ENCODE measurements around the gene CYB5D1.
"Not testable (repeated sequence)": the region's sequence is repeated elsewhere in the genome, so short reads cannot be mapped to it uniquely, and the experiment has no call there.

CYB5D1 gene

DNA sequence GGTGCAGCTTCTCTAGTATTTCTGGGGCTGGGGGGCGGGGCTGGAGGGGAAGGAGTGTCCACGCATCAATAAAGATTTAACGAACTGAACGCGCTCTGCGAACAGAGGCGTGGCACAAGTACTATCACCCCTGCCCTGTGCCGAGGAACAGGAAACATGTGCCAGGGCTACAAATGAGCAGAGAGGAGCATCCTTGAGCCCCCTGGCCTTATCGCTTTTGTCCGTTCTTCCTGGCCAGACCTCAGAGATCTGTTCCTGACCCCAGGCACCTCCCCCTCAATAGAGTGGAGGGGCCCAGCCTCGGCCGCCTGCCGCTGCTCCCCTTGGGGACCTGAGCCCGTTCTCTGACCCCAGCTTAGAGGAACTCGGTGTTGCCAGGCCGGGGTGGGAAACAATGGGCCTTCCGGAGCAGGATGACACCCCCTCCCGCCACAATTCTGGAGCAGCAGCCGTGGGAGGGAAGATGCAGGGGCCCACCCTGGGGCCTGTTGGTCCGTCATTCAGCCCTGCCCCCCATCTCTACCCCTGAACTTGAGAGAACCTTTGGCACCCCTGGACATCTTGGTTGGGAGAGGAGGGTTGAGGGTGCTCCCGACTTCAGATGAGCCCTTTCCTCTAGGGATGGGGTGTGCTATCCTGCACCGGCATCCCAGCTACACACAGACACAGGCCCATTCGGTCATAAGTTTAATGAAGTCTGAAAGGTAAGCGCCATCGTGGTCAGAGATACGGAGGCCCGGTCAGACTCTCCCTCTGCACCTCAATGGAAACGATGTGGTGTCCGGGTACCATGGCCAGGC, 1.6 kb upstream of the CYB5D1 start:
- no peak for DNase-seq (ENCODE audit: low read depth, low spot score)

DNA sequence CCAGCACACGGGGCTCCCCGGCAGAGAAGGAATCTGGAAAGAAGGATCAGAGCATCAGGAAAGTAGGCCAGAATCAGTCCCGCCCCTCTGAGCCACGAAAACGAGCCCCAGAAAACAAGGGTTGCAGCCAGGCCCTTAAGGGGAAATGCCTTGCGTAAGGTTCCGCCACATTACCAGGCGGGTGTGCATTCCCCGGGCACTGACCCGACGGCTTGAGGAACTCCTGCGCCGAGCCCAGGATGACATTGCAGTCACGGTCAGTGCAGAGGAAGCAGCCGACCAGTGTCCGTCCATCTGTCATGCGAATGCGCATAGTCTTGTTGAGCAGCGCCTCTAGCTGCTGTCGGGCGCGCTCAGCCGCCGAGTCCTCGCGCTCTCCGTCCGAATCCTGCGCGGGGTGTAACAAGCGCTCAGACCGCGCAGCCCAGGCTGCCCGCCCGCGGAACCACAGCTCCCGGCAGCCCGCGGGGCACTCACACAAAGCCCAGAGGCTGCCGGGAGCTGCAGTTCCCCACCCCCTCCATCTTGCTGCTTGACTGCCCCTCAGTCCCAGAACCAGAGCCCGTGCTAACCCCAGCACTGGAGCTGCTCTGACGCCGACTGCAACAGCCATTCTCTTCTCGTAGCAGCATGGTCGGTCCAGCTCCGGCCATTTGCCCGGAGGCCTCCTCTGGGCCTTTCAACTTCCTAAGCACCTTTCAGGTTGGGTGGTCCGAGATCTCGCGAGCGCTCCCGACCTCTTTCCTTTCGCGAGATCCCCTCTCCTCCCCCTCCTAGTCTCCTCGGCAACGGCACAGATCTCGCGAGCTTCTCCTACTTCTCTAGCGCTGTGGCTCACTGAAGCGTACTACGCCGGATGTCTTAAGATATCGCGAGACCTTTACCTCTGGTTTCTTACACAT, 741 bp upstream of the CYB5D1 start, which contains the start of gene NAA38:
Gene NAA38, minus strand, starts transcription at position 749 of the 902 bp plus-strand sequence. Its CDS starts 96 bp downstream, at position 653.
- peak; percentile 91 for DNase-seq (ENCODE audit: low read depth, low spot score)

DNA sequence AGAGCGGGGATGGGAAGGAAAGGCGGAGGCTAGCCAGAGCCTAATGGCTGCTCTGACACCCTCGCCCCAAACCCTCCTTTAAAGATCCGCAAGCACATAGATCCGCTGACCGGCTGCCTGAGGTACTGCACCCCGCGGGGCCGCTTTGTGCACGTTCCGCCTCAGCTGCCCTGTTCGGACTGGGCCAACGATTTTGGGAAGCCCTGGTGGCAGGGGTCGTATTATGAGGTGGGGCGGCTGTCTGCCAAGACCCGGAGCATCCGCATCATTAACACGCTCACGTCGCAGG, 663 bp downstream of the CYB5D1 start:
- DNase-seq (ENCODE audit: low read depth, low spot score), result no peak

DNA sequence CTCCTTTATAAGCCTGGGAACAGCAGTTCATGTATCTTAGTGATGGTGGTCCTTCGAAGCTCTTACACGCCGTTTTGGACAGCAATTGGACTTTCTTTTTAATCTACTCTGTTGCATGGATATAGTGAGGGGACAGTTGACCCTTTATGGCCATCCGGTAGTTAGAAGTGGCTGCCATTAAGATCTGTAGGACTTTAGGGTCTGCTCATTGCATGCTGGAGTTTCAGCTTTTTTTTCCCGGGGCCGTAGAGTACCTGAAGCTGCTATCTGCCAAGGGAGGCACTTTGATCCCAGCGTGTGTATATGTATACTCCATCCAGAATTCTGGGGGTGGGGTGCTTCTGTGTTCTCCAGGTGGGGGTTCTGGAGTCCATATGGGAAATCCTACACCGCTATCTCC, 1.2 kb downstream of the CYB5D1 start:
- DNase-seq (ENCODE audit: low read depth, low spot score), result no peak

DNA sequence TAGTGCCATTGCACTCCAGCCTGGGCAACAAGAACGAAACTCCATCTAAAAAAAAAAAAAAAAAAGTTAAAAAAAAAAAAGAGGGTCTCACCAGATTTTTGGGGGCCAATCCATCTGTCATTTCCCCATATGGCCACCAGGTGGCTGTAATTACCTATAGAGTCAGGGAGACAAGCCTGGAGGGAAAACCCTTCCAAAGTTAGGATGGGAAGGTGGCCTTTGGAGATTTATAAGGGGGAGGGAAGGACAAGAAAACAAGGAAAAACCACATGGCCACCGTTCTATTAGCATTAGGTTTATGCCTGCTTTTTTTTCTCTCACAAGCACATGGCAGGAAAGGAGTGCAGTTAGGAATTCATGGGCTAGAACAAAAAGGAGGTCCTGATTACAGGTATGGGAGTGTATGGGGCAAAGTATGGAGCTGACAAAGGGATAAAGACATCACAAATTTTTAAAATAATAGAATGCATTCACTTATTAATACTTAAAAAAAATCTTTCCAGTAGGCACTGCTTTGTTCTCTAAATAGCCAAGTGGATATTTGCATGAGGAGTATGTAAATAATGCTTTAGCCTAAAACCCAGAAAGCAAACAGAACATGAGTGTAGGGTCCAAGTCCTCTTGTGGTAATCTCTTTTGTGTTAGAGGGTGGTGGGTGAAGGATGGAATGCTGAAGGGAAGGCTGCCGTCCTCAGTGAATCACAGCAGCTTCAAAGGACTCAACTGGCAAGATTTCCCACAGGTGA, 5.1 kb downstream of the CYB5D1 start:
- no peak for DNase-seq (ENCODE audit: low read depth, low spot score)

DNA sequence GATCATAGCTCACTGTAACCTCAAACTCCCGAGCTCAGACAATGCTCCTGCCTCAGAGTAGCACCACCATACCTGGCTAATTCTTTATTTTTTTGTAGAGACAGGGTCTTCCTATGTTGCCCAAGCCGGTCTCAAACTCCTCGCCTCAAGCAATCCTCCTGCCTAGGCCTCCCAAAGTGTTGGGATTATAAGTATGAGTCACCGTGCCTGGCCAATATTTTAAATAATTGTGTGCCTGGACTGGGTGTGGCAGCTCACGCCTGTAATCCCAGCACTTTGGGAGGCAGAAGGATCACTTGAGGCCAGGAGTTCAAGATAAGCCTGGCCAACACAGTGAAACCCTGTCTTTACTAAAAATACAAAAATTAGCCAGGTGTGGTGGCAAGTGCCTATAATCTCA, 6.6 kb downstream of the CYB5D1 start:
- DNase-seq (ENCODE audit: low read depth, low spot score), result not testable (repeated sequence)

DNA sequence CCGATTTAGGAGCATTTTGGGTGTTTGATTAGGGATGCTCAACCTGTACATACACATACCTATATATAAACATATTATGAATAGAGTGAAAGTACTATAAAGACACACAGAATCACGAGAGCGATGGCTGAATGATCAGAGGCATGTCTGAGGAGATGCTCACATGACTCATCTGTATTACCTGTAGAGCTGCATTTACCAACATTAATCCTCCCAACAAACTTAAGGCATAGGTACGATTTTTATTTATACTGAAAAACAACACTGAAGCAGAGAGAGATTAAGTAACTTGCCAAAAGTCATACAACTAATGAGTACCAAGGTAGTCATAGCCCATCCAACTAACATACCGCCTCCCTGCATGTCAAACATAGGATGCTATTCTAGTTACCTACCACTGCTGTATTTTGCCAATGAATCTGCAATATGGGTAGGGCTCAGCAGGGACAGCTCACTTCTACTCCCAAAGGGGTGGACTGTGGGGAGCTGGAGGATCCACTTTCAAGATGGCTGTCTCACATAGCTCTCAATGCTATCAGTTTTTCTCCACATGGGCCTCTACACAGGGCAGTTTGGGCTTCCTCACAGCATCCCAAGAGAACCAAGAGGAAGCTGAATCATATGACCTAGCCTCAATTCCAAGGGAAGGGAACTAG, 7.3 kb downstream of the CYB5D1 start:
- no peak for DNase-seq (ENCODE audit: low read depth, low spot score)

DNA sequence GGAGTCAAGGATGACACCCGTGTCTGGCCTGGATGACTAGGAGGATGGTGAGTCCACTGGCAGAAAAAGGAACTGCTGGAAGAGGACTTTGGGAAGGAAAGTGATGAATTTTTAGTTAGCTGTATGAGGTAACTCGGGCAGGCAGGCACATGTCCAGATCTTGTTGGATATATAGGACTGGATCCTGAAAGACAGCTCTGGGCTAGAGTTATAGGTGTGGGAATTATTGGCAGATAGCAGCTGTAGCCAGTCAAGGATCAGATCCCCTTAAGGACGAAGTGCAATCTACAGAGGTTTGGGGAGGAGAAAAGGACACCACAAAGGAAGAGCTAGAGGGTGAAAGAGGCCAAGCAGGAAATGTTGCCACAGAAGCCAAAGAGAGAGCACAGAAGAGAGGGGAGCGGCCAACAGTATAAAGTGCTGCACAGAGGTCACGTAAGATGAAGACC, 10.1 kb downstream of the CYB5D1 start:
- no peak for DNase-seq (ENCODE audit: low read depth, low spot score)

DNA sequence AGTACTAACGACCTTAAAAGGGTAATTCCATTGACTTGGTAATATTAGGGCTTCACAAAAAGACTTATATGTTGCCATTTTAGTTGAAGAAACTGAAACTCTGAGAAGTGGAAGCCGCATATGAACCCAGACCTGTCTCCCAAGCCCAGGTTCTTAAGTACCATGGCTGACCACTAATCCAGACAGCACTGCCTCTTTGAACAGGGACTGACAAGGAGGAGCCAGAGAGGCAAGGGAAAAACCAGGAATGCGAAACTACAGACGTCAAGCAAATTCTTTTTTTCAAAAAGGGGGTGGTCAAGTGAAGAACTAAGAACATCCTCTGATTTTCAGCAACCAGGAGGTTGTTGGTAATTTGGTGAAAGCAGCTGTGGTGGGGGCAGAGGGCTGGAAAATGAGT, 15.2 kb downstream of the CYB5D1 start:
- DNase-seq (ENCODE audit: low read depth, low spot score), result no peak

DNA sequence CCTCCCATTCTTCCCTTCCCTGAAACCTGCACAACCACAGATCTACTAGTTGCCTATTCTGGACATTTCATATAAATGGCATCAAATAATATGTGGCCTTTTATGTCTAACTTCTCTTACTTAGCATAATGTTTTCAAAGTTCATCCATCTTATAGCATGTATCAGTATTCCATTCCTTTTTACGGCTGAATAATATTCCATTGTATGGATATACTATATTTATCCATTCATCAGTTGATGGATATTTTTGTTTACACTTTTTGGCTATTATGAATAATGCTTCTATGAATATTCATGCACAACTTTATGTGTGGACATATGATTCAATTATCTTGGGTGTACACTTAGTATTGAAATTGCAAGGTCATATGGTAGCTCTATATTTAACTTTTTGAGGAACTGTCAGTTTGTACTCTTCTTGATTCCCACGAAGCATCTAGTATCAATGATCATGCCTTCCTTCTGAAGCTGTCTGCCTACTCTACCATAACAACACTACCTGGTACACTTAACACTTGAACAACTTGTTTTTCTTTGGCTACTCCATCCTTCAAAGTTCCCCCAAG, 18.1 kb downstream of the CYB5D1 start:
- no peak for DNase-seq (ENCODE audit: low read depth, low spot score)

DNA sequence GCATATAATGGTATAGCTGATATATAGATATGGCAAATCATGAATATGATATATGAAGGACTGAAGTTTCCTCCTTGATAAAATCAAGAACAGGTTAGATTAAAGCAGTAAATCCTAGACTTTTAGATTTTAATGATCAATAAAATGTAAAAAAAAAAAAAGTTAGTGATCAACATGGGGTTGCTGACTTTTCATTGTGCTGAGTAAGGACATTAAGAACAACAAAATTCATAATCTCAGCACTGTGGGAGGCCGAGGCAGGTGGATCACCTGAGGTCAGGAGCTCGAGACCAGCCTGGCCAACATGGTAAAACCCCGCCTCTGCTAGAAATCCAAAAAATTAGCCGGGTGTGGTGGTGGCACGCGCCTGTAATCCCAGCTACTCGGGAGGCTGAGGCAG, 20.4 kb downstream of the CYB5D1 start:
- DNase-seq (ENCODE audit: low read depth, low spot score), result no peak

DNA sequence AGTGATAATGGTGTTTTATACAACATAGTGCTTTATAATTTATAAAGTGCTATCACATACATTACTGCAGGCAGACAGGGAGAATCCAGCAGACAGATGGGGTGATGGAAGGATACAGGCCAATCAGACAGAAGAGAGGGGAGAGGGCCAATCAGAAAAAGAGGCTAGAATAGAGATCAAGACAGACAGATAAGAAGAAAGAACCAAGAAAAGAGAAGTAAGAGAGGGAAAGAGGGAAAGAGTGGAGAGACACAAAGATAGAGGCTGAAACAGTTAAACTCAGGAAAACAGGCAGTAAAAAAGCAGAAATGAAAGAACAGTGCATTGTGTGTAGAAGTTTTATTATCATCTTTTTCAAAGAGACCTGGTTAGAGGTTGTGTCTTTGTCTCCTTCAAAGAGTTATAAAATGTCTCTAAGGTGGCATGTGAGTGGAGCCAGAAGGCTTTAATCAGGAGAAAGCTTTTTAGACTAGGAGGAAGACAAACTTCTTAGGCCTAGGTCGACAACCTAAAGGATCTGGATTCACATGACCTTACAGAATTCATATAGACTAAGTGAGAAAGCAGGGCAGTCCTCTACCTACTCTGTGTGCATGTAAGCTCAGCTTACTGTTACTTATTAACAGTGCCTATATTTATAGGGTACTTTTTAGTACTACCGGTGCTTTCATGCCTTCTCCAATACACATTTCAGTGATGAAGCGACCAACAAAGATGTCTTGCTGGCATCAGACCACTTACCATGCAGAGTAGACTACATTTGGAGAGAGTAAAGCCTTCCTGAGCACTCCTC, 22.5 kb downstream of the CYB5D1 start:
- DNase-seq (ENCODE audit: low read depth, low spot score), result no peak

DNA sequence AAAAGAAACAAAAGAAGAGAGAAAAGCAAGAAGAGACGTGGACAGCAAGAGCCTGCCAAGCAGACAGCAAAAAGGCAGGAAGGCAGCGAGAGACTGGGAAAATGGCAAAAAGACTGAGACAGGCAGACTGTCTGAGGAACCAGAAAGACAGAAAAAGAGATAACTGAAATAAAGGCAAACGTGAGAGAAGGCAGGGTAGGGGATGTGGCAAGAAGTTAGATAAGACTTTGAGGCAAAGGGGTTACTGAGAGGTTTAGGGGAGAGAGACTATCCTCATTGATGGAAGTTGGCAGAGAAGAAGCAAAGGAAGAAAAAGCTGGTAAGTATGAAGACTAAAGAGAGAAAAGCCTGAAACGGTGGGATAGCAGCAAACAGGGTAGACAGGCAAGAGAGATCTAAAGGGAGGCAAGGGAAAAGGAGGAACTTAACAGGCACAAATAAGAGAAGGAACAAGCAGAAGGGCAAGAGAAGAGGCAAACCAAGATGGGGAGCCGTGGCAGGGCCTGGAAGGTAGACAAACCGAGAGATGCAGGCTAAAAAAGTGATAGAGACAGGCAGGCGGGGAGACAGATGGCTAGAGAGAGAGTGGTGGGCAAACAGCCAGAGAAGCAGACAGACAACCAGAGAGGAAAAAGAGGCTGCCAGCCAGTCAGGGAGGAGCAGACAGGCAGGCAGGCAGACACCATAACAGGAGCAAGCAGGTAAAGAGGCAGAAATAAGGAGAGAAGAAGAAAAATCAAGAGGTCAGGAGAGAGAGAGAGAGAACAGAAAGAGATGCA, 23.7 kb downstream of the CYB5D1 start:
- no peak for DNase-seq (ENCODE audit: low read depth, low spot score)

DNA sequence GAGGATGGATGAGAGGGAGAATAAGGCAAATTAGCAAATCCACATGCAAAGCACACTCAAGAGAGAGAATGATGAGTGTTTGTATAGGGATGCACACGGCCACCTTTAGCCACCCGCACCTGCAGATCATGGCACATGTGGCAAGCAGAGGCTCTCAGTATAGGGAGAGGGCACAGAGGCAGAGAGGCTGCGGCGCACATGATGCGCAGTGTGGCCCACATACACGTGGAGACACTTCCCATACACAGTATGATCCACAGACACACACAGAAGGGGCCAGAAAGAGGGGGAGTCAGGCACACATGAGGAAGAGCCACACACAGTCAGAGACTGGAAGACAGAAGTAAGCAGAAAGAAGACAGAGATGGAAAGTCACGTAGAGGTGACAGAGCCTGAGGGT, 24.3 kb downstream of the CYB5D1 start:
- no peak for DNase-seq (ENCODE audit: low read depth, low spot score)

DNA sequence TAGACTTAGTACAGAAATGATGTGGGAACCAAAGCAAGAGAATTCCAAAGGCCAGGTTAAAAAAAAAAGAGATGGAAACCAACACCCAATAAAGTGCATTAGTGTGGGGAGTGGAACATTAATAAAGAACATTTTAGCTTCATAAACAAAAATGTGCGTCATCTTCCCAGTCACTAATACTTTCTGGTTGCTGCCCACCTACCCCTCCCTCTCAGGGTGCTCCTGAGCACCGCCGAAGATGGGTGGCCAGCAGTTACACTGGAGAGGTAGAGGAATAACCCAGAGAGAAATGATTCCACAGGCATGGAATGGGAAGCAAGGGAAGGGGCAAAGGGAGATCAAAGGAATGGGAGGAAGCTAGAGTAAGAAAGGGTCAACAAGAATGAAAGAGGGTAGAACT, 24.8 kb downstream of the CYB5D1 start:
- DNase-seq (ENCODE audit: low read depth, low spot score), result no peak

DNA sequence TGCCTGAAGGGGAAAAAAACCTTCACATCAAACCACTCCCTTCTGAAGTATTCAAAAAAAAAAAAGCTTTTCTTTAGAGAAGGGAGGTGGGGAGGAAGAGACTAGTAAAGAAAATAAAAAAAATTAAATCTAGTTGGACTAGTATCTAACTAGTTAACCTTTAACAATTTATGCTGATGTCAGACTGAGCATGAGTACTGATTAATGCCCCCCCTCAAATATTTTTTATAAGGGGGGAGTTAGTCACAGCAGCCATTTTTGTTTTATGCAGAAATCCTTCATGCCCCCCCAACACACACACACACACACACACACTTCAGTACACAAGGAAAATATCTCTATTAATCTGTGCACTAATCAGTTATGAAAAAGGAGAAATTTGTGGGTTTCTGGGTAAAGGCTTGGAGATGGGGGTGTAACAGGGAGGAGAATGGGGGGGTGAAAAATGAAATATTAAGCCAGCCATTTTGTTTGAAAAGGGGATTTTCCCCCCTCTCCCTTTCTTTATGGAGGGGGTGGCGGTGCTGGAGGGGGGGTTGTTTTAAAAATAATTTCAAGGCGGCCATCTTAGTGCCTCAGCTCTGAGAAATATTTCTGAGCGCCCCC, 26.1 kb downstream of the CYB5D1 start:
- no peak for DNase-seq (ENCODE audit: low read depth, low spot score)

DNA sequence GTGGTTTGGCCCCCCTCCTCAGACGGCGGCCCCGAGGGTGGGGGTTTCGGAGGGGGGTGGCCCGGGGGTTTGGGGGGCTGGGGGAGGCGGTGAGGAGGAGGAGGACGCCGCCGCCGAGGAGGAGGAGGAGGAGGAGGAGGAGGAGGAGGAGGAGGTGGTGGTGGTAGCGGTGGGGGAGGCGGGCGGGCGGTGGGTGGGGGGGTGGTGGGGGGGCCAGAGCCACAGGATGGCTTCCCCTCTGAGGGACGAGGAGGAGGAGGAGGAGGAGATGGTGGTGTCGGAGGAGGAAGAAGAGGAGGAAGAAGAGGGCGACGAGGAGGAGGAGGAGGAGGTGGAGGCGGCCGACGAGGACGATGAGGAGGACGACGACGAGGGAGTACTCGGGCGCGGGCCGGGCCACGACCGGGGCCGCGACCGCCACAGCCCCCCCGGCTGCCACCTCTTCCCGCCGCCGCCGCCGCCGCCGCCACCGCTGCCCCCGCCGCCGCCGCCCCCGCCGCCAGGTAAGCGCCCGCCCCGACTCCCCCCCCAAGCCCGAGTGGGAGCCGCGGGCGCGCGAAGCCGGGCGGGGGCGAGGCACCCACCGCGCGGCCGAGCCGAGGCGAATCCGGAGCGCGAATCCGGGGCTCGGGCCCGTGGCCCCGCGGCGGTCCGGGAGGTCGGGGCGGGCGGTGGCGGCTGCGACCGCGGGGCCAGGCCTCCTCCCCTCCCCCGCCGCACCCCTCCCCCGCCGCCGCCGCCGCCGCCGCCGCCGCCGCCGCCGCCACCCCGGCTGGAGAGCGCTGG, 27.0 kb downstream of the CYB5D1 start:
- DNase-seq (ENCODE audit: low read depth, low spot score), result no peak
